T-cell (primary cell): ENCODE data around the gene GANC. TPM values are rescaled to one million over a fixed set of nuclear protein-coding genes. Genes with fewer than 3 reads are reported as not detected.
A peak's percentile ranks its signal among the peaks of the same experiment; 100 is the strongest.
"Not testable (repeated sequence)": the region's sequence is repeated elsewhere in the genome, so short reads cannot be mapped to it uniquely, and the experiment has no call there.

Source experiments
- ATAC-seq, 4 experiments: fragments of 200-7000 bp in 3 of 4; fragments of 150-1000 bp in 1 of 4; cut with Tn5 transposase; replicated peaks in 1 of 4; 1 replicate in 3 of 4; 2 replicates in 1 of 4; pipeline ENCODE4 v1.10.0; 2021; ENCODE audit warnings: moderate library complexity in 3 of 4, mild to moderate bottlenecking in 2 of 4, moderate number of reproducible peaks in 1 of 4
- CTCF ChIA-PET, 2 donors: fragments of 300-600 bp; sonication (Branson Sonifier 250); formaldehyde crosslinking; loops; one replicate each; lab custom pipeline; 2022; ENCODE audit warnings: antibody characterized with exemption in 2 of 2; lab: Charles Lee
- POLR2A ChIA-PET, 2 donors: fragments of 300-600 bp; sonication (Branson Sonifier 250); formaldehyde crosslinking; loops; one replicate each; lab custom pipeline; 2022; ENCODE audit warnings: antibody characterized with exemption in 2 of 2; lab: Charles Lee
- DNase-seq, 35 experiments: peaks; one replicate each; pipeline versions ENCODE4 v3.0.0 to v3.0.0-alpha.2; 2013 to 2023
- H3K27ac ChIP-seq: one replicate; pipeline ENCODE4 v1.5.1; 2013; ENCODE audit warnings: low read length
- H3K27me3 ChIP-seq, 2 experiments: replicated peaks in 1 of 2; 1 replicate in 1 of 2; 2 replicates in 1 of 2; pipeline versions ENCODE4 v1.6.1 to v1.7.0; 2013; ENCODE audit warnings: low read length in 1 of 2, mixed read lengths in 1 of 2; ENCODE audit not compliant: control insufficient read depth in 2 of 2, insufficient read depth in 2 of 2; ENCODE audit errors: extremely low read depth in 1 of 2
- H3K36me3 ChIP-seq, 2 donors: 1 replicate in 1 of 2; 2 replicates in 1 of 2; pipeline versions ENCODE4 v1.6.1 to v1.7.0; 2013; ENCODE audit warnings: low read length in 1 of 2; ENCODE audit not compliant: control insufficient read depth in 2 of 2, insufficient read depth in 1 of 2; ENCODE audit errors: extremely low read depth in 1 of 2
- H3K4me1 ChIP-seq, 2 experiments: 1 replicate in 1 of 2; 2 replicates in 1 of 2; pipeline versions ENCODE4 v1.6.1 to v1.7.0; 2013; ENCODE audit warnings: low read length in 2 of 2, mixed read lengths in 1 of 2; ENCODE audit not compliant: insufficient read depth in 2 of 2, control insufficient read depth in 1 of 2; ENCODE audit errors: extremely low read depth in 1 of 2
- H3K4me3 ChIP-seq, 2 donors: 1 replicate in 1 of 2; 2 replicates in 1 of 2; pipeline versions ENCODE4 v1.5.1 to v1.7.0; 2013; ENCODE audit warnings: mild to moderate bottlenecking in 2 of 2, low read length in 1 of 2, moderate library complexity in 1 of 2; ENCODE audit not compliant: control insufficient read depth in 1 of 2; ENCODE audit errors: extremely low read depth in 1 of 2
- H3K9me3 ChIP-seq: 2 replicates; pipeline ENCODE4 v1.7.0; 2013
- H3K27ac Mint-ChIP-seq, 2 donors: one replicate each; pipeline ENCODE4 v1.8.0; 2020 to 2021; ENCODE audit warnings: mild to moderate bottlenecking in 2 of 2, mixed read lengths in 2 of 2
- H3K27me3 Mint-ChIP-seq, 2 donors: one replicate each; pipeline ENCODE4 v1.8.0; 2021 to 2022; ENCODE audit warnings: mixed read lengths in 2 of 2
- H3K36me3 Mint-ChIP-seq: one replicate; pipeline ENCODE4 v1.8.0; 2021; ENCODE audit warnings: mixed read lengths
- H3K4me1 Mint-ChIP-seq, 3 donors: one replicate each; pipeline ENCODE4 v1.8.0; 2020 to 2022; ENCODE audit warnings: mixed read lengths in 3 of 3, mild to moderate bottlenecking in 1 of 3
- H3K4me3 Mint-ChIP-seq, 3 donors: one replicate each; pipeline ENCODE4 v1.8.0; 2020 to 2022; ENCODE audit warnings: mild to moderate bottlenecking in 3 of 3, mixed read lengths in 3 of 3, moderate library complexity in 3 of 3
- H3K9me3 Mint-ChIP-seq, 3 donors: one replicate each; pipeline ENCODE4 v1.8.0; 2020 to 2022; ENCODE audit warnings: mixed read lengths in 3 of 3
- WGBS: methylation state at CpG from one replicate; pipeline ENCODE4 v1.1.5; 2013; ENCODE audit warnings: missing lambda C conversion rate; ENCODE audit not compliant: insufficient coverage; 5-methylcytosine and 5-hydroxymethylcytosine counted together
- total RNA-seq, 35 experiments: library from RNA in 6 of 35; stranded (reverse) in 6 of 35; fragments of 120-200 nt in 1 of 35; gene quantifications; one replicate each; pipeline versions ENCODE4 v1.2.1 to v1.2.4 and lab custom pipeline; 2013 to 2026

Gene GANC, protein sequence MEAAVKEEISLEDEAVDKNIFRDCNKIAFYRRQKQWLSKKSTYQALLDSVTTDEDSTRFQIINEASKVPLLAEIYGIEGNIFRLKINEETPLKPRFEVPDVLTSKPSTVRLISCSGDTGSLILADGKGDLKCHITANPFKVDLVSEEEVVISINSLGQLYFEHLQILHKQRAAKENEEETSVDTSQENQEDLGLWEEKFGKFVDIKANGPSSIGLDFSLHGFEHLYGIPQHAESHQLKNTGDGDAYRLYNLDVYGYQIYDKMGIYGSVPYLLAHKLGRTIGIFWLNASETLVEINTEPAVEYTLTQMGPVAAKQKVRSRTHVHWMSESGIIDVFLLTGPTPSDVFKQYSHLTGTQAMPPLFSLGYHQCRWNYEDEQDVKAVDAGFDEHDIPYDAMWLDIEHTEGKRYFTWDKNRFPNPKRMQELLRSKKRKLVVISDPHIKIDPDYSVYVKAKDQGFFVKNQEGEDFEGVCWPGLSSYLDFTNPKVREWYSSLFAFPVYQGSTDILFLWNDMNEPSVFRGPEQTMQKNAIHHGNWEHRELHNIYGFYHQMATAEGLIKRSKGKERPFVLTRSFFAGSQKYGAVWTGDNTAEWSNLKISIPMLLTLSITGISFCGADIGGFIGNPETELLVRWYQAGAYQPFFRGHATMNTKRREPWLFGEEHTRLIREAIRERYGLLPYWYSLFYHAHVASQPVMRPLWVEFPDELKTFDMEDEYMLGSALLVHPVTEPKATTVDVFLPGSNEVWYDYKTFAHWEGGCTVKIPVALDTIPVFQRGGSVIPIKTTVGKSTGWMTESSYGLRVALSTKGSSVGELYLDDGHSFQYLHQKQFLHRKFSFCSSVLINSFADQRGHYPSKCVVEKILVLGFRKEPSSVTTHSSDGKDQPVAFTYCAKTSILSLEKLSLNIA (N-terminal part only)
- 10 to 100 TPM; 32.7 to 51.2 (median 45.7) TPM for total RNA-seq
- 42.0 TPM for total RNA-seq (2013)
- total RNA-seq (lab: John Stamatoyannopoulos, UW): 7.3 to 57.4 (median 26.9) reads per million in 29 experiments

DNA sequence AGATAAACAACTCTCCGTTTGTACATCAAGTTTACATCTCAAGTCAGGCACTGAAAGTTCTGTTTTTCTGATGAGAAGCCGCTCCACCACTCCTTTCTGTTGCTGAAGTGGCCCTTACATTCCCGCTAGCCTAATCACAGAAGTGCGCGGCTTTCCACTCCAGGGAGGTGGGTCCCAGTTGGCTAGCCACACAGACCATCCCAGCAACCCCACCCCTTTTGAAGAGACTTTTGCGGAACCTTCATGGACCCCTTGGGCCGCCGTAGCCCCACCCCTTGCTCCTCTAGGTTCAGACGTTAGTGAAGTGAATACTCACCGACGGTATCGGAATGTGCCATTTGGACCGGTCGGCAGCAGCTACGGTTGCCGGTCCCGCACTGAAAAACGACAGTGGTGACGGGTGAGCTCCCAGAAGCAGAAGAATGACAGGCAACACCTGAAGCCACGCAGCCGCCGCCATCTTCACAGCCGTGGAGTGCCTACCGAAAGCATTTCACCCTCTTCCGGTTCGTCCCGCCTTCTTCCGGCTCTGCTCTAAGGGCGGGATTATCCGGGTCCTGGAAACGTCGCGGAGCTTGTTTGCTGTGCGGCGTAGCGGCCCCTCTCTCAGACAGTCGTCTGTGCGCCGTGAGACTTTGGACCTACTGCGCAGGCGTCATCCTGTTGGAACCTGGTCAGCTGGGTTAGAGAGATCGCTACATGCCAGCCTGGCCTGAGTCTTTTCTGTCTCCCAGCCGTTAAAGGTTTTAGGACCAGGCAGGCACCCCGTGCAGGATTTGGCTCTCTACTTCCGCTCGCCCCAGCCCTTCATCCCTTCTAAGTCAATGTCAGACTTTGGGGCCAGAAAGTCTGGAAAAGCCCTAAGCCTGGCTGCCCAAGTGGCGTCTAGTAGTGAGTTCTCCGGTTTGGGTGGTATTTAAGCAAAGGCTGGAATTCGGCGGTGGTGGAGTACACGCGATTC is at the start of gene GANC, which contains the start of gene TMEM87A:
Gene GANC, plus strand, starts transcription at position 263 of the 961 bp plus-strand sequence. CDS start 1,281 bp downstream, outside the sequence.
Gene TMEM87A, minus strand, starts transcription at position 495 of the 961 bp plus-strand sequence. Its CDS starts 35 bp downstream, at position 460.
- H3K27me3 Mint-ChIP-seq: no peaks in the 10 kb centered on the region
- DNase-seq: peak; percentile 89 to 98 (median 94)
- WGBS: 0% methylated on average over 44 of the region's 52 CpGs
- Histone ChIP-seq H3K4me3 (peak within 1 kb of the TSS; percentile 87 to 99), H3K9me3 (no peaks in the 10 kb centered on the region), H3K27ac (peak within 1 kb of the TSS; percentile 88), H3K27me3 (no peaks in the 10 kb centered on the region), H3K36me3 (peaks cover 0 to 1% of the 10 kb centered on the region in 2 donors), H3K4me1 (peaks cover 12 to 26% of the 10 kb centered on the region in 2 experiments)
- H3K4me3 Mint-ChIP-seq: peak within 1 kb of the TSS; percentile 92 to 99 (median 98)
- peaks cover 13% of the 10 kb centered on the region for H3K36me3 Mint-ChIP-seq
- H3K9me3 Mint-ChIP-seq: no peaks in the 10 kb centered on the region
- peak; percentile 92 to 93 (median 93) for ATAC-seq
- POLR2A ChIA-PET: interaction anchor here (0.5 to 0.8 kb wide), 5 partner anchors 9 to 1237 kb away, joined by 3 to 5 read pairs (median 3); no protein-coding TSS in a partner anchor
- peak within 1 kb of the TSS; percentile 98 to 100 for H3K27ac Mint-ChIP-seq
- CTCF ChIA-PET: interaction anchor here in 1 of 2 donors (0.6 kb wide), 1 partner anchor 304 kb away, joined by 3 read pairs; no protein-coding TSS in a partner anchor
- peaks cover 58 to 69% (median 63%) of the 10 kb centered on the region in 3 donors for H3K4me1 Mint-ChIP-seq

DNA sequence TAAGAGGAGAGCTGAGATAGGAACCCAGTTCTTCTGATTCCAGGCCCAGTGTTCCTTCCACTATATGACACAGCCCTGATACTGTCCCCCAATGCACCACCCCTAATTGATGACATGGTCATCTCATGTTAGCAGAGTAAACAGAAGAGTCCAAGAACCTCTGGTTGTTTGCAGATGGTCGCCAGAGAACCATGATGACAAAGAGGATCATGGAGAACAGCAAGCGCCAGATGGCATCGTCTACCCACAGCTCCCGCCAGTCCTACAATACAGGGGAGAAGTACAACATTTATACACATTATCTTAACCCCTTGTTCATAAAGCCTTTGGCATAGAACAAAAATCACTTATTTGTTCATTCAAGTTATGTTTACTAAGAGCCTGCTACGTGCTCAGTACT is 46.4 kb upstream of the GANC start:
- Histone ChIP-seq H3K9me3 (no peaks in the 10 kb centered on the region), H3K36me3 (peaks cover 8 to 82% of the 10 kb centered on the region in 2 donors), H3K4me3 (no peak overlapping the region), H3K27ac (no peak overlapping the region), H3K4me1 (no peaks in the 10 kb centered on the region), H3K27me3 (no peaks in the 10 kb centered on the region)
- H3K27ac Mint-ChIP-seq: no peak overlapping the region
- ChIA-PET CTCF (no interaction called here), POLR2A (no interaction called here)
- H3K9me3 Mint-ChIP-seq: no peaks in the 10 kb centered on the region
- no peaks in the 10 kb centered on the region for H3K27me3 Mint-ChIP-seq
- H3K4me3 Mint-ChIP-seq: no peak overlapping the region
- peaks cover 45% of the 10 kb centered on the region for H3K36me3 Mint-ChIP-seq
- WGBS: 93% methylated on average over 4 of the region's 5 CpGs
- no peak for ATAC-seq
- no peaks in the 10 kb centered on the region for H3K4me1 Mint-ChIP-seq
- no peak for DNase-seq

DNA sequence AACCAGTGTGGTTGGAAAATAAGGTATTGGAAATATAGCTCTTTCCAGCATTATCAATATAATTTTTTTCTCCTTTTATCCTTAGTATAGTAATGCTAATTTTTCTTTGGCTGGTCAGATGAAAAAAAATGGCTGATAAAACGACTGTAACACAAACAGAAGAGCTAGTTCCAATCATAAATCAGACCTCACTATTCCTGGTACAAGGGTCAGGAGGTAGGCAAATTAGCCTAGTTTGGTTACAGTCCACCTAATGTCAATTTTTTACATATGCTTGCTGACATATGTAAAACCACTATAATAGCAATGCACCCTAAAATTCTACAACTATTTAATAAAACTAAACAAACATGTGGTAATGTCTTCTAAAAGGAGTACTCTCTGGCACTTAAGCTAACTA is 45.0 kb upstream of the GANC start:
- peaks cover 53% of the 10 kb centered on the region for H3K36me3 Mint-ChIP-seq
- Histone ChIP-seq H3K4me3 (no peak overlapping the region), H3K27me3 (no peaks in the 10 kb centered on the region), H3K4me1 (no peaks in the 10 kb centered on the region), H3K9me3 (no peaks in the 10 kb centered on the region), H3K27ac (no peak overlapping the region), H3K36me3 (peaks cover 8 to 86% of the 10 kb centered on the region in 2 donors)
- H3K4me1 Mint-ChIP-seq: no peaks in the 10 kb centered on the region
- ChIA-PET POLR2A (interaction anchor here (0.6 kb wide), 2 partner anchors 11 to 1821 kb away, joined by 4 to 5 read pairs; no protein-coding TSS in a partner anchor), CTCF (interaction anchor here in 1 of 2 donors (1.4 kb wide), 1 partner anchor 34 kb away, joined by 4 read pairs; no protein-coding TSS in a partner anchor)
- no peak overlapping the region for H3K27ac Mint-ChIP-seq
- no peaks in the 10 kb centered on the region for H3K9me3 Mint-ChIP-seq
- no CpG with 5 or more reads among the region's 1 CpG for WGBS
- no peak for DNase-seq
- no peak overlapping the region for H3K4me3 Mint-ChIP-seq
- H3K27me3 Mint-ChIP-seq: no peaks in the 10 kb centered on the region
- ATAC-seq: no peak

DNA sequence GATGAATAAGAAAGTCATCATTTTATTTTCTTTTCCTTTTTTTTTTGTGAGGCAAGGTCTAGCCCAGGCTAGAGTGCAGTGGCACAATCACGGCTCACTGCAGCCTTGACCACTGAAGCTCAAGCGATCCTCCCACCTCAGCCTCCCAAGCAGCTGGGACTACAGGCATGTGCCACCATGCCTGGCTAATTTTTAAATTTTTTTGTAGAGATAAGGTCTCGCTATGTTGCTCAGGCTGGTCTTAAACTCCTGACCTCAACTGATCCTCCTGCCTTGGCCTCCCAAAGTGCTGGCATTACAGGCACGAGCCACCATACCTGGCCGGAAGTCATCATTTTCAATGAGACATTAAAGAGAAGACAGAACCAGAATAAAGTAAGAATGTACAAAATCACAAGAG is 44.0 kb upstream of the GANC start:
- H3K4me1 Mint-ChIP-seq, H3K4me1 ChIP-seq, H3K9me3 ChIP-seq, H3K27ac ChIP-seq, DNase-seq, CTCF ChIA-PET, ATAC-seq, H3K27me3 Mint-ChIP-seq, H3K27ac Mint-ChIP-seq, H3K9me3 Mint-ChIP-seq, H3K27me3 ChIP-seq, H3K4me3 ChIP-seq, POLR2A ChIA-PET, H3K4me3 Mint-ChIP-seq: not testable (repeated sequence)
- H3K36me3 Mint-ChIP-seq: peaks cover 50% of the 10 kb centered on the region
- peaks cover 8 to 84% of the 10 kb centered on the region in 2 donors for H3K36me3 ChIP-seq
- 100% methylated on average over 1 of the region's 5 CpGs for WGBS

DNA sequence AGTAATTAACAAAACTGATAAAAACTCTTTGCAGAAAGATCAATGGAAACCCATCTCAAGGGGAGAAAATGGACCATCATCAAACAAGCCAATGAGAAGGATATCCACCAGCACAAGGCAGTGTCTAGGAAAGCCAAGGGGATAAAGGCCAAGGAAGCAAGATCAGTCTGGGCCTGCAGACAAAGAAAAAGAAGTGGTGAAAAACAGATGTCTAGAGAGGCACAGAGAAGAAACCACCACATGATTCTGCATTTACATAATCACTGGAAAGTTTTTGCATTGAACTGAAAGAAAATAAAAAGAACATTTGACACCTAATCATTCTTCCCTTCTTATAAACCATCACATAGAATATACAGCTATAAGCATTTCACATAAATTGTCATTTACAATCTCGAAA is 41.9 kb upstream of the GANC start:
- Histone ChIP-seq H3K27me3 (no peaks in the 10 kb centered on the region), H3K36me3 (peaks cover under 1 to 84% of the 10 kb centered on the region in 2 donors), H3K4me1 (no peaks in the 10 kb centered on the region), H3K27ac (no peak overlapping the region), H3K9me3 (no peaks in the 10 kb centered on the region), H3K4me3 (no peak overlapping the region)
- CTCF ChIA-PET: interaction anchor here in 1 of 2 donors (0.6 to 0.7 kb wide), 2 partner anchors 13 to 1228 kb away, joined by 3 read pairs; no protein-coding TSS in a partner anchor
- DNase-seq (no peak), ATAC-seq (no peak)
- H3K4me1 Mint-ChIP-seq: no peaks in the 10 kb centered on the region
- WGBS: 100% methylated on average over 1 of the region's 1 CpG
- H3K36me3 Mint-ChIP-seq: peaks cover 49% of the 10 kb centered on the region
- H3K4me3 Mint-ChIP-seq: no peak overlapping the region
- H3K27me3 Mint-ChIP-seq: no peaks in the 10 kb centered on the region
- POLR2A ChIA-PET: no interaction called here
- no peaks in the 10 kb centered on the region for H3K9me3 Mint-ChIP-seq
- H3K27ac Mint-ChIP-seq: peak overlapping the region in 1 of 2 donors; percentile 65
